B cell (primary cell): ENCODE measurements around the gene C15orf40.

Source experiments
- CTCF ChIP-seq: fragments of 200-600 bp; IDR thresholded peaks from one replicate; pipeline ENCODE4 v1.8.0; 2022; ENCODE audit warnings: antibody characterized with exemption, mild to moderate bottlenecking
- EZH2 ChIP-seq: IDR thresholded peaks from 2 replicates; pipeline ENCODE4 v1.6.1; 2012; ENCODE audit warnings: borderline replicate concordance, low read depth, mild to moderate bottlenecking, moderate library complexity, low read length; ENCODE audit not compliant: insufficient read depth, poor library complexity, severe bottlenecking

GRCh38 chr15:82970078-82970686 is 41.3 kb downstream of the C15orf40 start:
- TF ChIP-seq CTCF (no peak), EZH2 (no peak)
